HG03045 (cell line): Measurements from ENCODE around the gene NSUN3.

Experiments used
- ATAC-seq: cut with Tn5 transposase; IDR thresholded peaks from one replicate; pipeline ENCODE4 v1.9.1; 2021; ENCODE audit warnings: mild to moderate bottlenecking, moderate library complexity; ENCODE audit not compliant: unreplicated experiment

NSUN3 gene

DNA sequence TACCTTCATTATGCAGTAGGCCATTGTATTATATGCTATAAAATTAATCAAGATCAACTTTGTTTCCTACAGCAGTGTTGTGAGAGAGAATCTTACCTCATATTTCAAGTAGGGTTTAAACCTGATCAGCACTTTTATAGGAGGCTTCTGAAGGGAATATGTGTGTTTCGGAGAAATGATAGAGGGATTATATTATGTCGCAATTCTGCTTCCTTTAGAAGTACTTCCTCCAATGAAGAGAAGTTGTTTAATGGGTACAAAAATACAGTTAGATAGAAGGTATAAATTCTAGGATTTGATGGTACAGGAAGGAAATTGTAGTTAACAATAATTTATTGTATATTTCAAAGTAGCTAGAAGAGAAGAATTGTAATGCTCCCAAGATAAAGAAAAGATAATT, 54.9 kb downstream of the NSUN3 start:
- no peak for ATAC-seq

DNA sequence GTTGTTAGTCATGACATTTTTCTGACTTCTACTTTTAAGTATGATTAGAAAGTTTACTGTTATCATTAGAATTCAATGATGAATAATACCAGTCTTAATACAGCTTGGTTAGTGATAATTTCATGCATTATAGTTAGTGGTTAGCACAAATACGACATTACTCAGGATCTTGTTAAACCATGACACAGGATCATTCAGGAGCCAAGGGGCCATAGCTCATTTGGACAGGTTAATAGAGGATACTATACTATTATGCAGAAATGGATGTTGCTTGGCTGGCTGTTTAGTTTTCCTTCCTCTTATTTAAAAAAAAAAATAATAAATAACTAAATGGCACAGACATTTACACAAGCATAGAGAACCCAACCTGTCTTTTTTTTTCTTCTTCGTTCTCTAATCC, 55.5 kb downstream of the NSUN3 start:
- no peak for ATAC-seq

DNA sequence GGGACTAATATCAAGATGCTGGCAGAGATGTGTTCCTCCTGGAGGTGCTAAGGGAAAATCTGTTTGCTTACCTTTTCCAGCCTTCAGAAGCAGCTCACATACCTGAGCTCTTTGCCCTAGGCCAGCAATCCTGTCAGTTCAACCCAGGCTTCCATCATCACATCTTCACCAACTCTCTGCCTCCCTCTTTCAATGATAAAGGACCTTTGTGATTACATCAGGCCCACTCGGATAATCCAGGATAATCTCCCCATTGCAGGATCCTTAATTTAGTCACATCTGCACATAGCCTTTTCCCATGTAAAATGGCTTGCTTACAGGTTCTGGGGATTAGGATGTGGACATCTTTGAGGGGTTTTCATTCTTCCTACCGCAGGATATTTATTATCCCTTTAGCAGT, 58.3 kb downstream of the NSUN3 start:
- ATAC-seq = no peak

DNA sequence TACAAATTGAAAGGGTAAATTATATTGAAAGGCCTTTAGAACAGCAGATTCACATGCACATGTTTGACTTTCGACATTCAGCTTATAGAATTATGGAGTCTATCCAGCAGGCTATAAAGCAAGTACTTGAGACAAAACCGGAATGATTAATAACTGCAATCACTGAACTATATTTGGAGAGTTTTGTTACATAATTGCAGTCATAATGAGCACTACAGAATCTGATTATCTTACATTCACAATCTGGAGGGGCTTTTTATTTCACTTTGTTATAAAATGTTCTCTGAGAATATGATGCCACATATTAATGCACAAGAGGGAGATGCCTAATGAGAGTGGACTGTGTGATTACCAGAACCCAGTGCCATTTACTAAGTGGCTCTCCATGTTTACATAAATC, 64.3 kb downstream of the NSUN3 start:
- no peak for ATAC-seq

DNA sequence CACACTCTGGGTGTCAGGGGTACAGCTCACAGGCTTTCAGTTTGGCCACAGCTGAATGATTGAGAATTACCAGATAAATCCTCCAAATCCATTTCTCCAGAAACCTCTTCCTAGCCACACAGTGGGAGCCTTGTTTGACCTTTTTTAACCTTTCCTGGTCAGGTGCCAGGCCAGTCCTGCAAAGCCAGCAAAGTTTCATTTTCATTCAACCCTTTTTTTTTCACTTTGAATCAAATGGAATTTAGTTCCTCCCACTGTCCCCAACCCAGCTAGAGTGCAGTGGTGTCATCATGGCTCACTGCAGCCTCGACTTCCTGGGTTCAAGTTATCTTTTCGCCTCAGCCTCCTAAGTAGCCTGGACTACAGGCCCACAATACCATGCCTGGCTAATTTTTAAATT, 67.8 kb downstream of the NSUN3 start:
- no peak for ATAC-seq

DNA sequence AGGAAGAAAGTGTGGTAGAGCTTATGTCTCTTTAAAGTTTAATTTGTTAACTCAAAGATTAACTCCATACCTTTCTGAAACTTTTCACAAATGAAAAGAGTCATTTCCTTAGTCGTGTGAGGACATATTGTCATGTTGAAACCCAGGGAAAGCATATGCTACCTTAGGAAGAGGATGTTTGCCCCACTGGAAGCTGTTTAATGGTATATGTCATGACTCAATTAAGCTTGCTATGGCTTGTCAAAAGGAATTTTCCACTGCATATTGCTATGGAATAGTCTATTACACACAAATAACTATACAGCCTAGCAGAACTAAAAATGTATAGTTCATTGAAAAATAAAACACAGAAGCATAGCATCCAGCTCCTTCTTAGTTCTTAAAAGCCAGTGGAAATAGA, 69.9 kb downstream of the NSUN3 start:
- no peak for ATAC-seq

DNA sequence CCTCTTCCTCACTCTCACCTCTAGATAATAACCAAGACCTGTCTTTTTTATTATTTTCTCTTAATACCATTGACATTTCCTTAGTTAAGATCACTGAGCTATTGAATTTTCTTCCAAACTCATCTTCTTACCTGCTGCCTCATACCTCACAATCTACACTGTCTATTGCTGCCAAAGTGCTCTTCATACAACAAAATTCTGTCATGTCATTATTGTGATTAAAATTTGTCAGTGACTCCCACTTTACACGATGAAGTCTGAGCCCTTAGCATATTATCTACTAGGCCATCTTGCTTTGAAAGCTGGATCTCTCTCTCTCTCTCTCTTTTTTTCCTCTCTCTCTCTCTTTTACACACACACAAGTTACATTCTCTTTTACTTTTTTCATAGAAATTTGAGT, 73.3 kb downstream of the NSUN3 start:
- ATAC-seq = no peak

DNA sequence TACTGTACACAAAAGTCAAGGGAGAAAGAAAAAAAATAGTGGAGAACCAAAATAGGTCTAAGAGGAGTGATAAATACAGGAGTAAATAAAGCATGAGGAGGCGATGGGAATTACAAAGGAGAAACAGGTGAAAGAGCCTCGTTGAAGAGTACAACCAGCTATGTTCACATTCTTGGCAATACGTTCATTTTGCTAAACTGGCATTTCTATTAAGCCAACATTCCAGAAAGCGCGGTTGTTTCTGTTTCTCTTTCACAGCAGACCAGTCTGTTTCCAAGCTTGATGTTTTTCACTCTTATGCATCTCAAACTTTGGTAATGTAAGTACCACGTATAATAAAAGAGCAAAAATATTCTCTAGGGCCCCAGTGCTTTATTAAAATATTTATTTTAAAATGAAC, 74.5 kb downstream of the NSUN3 start:
- no peak for ATAC-seq

DNA sequence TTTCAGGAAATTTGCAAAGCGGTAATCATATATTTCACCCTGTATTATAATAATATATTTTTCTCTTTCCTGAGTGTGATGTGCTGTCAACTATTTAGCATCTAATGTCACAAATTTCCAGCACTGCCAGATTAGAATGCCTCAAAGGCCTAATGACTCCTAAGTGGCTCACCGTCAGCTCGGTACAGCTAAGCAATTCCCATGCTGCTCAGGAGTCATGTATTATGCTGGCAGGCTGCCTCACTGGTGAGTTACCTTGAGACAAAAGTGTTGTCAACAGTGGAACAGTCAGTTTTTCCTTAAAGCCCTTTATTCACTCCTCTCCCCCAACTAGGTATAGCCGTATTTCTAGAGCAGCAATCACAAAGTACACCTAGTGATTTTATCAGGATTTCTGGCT, 83.6 kb downstream of the NSUN3 start:
- ATAC-seq = no peak

DNA sequence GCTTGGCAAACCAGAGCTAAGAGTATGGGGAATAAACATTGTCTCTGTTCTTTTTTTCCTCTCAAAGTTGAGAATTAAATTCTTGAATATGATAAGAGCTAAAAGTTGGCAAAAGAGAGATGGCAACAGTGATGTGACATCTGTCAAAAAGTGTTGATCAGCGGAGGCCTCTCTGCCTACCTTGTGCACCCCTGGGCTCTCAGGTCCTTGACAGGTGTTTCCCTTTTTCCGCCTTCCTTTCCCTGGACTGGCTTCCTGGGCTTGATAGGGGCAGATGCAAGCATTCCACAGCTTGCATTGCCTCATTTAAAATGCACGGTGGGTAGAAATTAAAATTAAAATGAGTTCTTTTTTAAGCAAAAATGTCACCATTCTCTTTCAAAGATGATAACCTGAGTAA, 84.2 kb downstream of the NSUN3 start:
- ATAC-seq = no peak

DNA sequence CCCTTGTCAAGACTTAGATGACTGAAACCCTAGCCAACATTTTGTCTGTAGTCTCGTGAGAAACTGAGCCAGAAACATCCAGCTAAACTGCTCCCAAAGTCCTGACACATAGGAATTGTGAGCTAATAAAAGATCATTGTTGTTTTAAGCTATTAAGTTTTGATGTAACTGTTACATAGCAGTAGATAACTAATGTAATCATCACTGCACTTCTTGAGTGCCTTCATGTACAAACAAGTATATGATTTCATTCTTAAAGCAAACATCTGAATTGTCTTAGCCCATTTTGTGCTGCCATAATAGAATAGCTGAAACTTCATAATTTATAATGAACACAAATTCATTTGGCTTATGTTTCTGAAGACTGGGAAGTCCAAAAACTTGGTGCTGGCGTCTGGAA, 87.3 kb downstream of the NSUN3 start:
- no peak for ATAC-seq

DNA sequence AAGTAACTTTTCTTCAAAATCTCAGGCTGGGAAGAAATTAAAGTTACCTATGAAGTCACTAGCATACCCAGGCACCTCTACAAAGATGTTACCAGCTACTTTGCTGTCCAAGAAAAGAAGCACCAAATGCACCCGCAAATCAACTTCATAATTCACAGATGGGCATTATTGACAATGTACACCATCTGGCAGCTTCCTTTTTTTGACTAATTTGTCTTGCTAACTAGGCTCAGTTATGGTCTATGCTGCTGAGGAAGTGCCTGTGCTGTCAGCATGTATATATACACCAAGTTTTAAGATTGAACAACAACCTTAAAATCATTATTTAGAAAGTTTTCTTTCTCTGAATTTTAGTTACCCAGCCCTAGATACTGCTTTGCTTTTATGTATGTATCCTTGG, 93.8 kb downstream of the NSUN3 start:
- ATAC-seq = no peak

DNA sequence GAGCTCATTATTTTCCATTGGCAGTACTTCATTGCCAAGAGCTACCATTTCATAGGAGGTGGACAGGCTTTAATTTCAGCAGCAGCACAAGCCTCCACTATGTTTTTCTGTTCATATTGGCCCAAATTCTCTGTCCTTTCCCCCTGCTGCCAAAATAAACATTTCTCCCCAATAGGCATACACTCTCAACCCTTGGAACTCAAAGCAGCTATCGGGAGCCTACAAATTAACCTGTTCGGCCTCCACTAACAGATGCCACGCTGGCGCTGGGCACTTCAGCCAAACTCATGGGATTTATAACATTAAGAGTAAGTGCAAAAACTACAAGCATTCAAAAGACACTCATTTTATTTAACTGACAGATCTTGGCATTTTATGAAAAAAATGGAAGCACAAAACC, 95.7 kb downstream of the NSUN3 start:
- ATAC-seq = no peak

DNA sequence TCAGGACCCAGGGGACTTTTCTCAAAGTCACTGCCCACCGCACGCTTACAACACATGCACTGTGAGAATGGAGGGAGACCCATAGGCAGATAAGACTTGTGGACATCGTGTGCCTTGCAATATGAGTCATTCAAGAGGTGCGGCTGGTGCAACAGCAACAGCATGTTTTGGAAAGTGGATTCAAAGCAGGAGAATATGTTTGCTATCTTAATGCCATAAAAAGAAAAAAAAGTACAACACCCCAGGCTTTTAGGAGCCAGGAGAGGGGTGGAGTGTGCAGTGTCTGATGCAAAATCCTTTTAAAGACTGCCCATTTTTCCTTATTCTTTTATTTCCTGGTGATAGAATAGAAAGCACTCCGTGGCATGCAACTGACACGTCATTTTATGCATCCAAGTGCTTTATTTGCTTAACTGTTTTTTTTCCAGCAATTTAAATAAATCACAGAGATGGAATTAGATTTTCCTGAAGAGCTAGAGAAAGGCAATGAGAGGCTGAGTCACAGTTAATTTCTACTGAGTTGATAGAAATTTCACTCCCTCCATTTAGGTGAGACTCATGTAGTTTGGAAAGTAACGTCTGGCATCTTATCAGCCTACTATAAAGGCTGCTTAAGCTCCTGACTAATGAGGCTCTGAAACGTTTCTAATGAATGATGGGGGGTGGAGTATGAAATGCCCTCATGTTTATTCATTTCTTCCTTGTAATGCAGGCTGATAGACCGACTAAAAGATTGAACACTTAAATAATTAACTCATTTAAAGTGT, 96.4 kb downstream of the NSUN3 start:
- ATAC-seq = no peak

DNA sequence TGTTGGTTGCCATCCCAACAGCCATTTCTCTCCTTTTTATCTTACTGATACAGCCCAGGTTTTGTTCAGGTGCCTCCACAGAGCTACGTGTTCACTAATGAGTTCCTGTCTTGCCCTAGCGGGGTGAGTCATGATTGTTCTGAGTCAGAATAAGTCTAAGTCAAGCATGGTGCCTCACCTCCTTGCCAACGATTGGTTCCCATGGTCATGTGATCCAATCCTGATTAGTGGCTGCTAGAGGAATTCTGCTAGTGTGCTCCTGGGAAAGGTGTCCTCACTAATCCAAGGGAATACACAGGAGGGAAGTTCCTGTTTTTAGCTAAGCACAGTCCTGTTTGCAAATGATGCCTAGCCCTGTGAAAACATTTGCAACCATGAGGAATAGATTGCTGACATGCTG, 99.8 kb downstream of the NSUN3 start:
- ATAC-seq = no peak

DNA sequence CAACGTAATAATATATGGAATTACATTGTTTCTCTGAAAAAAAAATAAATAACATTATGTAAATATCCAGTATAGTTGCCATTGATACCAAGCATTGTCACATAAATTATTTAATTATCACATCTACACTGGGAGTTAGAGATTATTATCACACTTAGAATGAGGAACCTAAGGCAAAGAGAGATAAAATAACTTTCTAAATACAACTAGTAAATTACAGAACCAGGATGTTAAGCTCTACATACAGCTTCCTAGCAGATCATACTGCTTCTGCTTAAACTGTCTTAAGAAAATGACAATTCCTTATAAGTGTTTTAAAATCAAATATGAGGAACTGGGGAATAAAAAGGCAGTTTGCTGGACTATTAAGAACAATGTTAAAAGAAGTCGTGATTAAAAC, 104.5 kb downstream of the NSUN3 start:
- ATAC-seq = no peak

DNA sequence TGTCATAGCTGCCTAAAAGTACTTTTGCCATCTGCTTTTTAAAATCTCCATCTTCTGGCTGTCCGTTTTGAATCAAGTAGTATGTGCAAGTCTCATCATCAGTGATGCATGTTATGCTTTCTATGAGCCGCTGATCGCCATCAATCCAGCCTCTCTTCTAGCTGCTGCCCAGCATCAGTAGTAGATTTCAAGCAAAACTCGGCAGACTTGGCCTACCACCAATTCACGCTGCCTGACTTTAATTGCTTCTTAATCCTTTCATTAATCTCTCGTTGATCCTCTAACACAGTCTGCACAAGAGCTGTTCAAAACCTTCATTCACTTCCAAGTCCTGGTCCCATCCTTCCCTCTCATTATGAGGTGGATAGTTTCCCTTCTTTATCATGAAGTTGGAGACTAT, 104.9 kb downstream of the NSUN3 start:
- no peak for ATAC-seq

DNA sequence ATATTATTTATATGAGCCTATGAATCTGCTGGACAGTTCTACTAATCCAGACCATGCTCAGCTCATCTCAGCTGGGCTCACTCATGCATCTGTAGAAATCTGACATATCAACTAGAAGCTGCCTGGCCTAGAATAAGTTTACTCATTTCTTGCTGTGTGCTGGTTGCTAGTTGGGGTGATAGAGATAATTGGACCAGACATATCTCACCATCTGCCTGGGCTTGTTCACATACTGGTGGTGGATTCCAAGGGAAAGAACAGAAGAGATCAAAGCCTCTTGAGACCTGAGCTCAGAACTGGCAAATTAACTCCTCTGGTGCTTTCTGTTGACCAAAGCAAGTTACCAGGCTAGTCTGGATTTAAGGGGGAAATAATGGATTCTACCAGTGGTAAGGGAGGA, 109.1 kb downstream of the NSUN3 start:
- ATAC-seq = no peak

DNA sequence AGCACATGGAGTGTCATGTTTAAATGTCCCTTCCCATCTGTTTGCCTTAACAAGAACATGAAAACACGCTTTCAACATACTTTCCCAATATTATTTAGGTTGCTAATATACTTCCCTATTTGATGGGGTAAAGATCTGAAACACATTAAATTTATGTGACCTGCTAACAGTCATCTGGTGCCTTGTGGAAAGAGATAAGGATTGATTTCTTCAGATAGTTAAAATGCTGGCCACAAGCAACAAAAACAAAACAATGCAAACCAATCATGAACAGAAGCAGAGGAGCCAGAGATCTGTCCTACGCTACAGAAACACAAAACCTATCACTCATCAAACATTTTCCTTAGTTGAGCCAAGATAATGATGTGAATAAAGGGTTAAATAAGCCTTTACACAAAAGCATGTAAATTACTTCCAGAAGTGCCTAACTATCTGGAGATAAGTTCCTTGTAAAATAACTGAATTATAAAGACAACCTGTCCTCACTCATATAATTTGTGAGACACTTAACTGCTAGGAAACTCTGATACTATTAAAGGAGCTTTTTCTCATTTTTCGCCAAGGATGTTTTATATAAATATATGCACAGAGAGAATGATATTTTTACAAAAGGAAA, 109.9 kb downstream of the NSUN3 start:
- ATAC-seq = no peak

DNA sequence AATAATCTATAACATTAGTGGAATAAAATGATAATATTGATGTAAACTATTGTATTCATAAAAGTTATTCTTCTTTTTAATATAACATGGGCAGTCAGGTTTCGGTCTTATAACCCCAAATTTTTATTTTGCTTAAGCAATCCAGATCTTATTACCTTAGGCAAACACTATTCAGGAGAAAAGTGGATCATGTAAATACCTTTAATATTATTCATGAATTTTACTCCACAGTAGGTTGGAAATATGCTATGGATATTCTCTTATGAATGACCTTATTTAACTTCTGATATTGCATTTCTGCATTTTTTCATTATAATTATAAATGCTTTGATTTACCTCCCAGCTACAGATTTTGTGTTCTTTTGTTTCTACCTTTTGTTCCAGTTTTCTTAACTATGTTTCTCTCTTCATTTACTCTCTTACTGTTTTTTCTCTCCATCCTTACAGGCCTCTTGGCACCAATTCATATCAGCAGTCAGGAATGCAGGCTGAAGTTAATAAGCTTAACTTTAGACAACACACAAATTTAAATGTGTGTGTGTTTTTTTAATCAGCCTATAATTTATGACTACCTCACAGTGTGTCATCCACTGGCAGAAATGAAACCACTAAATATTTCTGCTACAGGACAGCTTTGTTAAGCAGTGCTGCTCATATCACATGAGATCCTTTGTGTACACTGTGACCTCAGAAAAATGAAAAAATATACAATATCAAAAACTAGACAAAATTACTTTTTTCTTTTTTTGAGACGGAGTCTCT, 111.0 kb downstream of the NSUN3 start:
- no peak for ATAC-seq

DNA sequence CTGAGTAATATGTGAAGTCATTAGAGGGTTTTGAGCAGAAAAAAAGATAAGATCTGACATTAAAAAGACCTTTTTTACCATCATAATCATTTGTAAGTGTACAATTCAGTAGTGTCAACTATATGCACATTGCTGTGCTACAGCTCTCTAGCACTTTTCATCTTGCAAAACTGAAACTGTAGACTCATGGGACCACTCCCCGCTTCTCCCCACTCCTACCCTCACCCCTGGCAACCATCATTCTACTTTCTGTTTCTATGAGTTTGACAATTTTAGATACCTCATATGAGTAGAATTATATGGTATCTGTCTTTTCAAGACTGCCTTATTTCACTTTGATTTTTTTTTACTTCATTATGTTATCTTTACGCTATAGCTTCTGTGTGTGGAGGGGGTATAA, 112.8 kb downstream of the NSUN3 start:
- no peak for ATAC-seq
